Body of pancreas (tissue), 4 donors: ENCODE data around the gene SLCO3A1.

Experiments
- POLR2A ChIP-seq, 3 donors: fragments of 450-650 bp; IDR thresholded peaks; one replicate each; pipeline ENCODE4 v1.6.1; 2016; ENCODE audit warnings: antibody characterized with exemption in 3 of 3, mild to moderate bottlenecking in 2 of 3
- TF ChIP-seq, protein P1 (sequence below), 7 experiments: fragments of 450-650 bp in 4 of 7; fragments of 200-600 bp in 3 of 7; sonication (generic) in 3 of 7; IDR thresholded peaks; one replicate each; pipeline ENCODE4 v1.5.1; 2016 to 2019; ENCODE audit warnings: antibody characterized with exemption in 7 of 7

DNA sequence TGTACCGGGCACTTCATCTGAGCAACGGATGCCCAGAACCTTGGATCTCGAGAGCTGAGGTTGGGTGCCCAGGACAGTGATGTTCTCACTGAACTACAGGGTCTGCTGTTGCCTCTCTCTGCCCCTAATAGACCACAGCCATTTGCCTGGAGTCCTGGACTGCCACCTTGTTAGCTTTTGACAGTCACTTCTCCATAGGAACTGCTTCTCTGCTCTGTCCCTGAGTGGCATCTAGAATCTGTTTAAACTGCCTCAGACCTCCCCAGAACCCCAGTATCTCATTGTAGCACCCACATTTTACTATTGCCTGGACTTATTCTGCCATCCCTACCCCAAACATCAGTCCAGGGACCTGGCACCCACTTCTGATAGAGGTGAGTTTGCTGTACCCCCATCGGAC is 194.4 kb downstream of the SLCO3A1 start:
- TF ChIP-seq, protein P1, sequence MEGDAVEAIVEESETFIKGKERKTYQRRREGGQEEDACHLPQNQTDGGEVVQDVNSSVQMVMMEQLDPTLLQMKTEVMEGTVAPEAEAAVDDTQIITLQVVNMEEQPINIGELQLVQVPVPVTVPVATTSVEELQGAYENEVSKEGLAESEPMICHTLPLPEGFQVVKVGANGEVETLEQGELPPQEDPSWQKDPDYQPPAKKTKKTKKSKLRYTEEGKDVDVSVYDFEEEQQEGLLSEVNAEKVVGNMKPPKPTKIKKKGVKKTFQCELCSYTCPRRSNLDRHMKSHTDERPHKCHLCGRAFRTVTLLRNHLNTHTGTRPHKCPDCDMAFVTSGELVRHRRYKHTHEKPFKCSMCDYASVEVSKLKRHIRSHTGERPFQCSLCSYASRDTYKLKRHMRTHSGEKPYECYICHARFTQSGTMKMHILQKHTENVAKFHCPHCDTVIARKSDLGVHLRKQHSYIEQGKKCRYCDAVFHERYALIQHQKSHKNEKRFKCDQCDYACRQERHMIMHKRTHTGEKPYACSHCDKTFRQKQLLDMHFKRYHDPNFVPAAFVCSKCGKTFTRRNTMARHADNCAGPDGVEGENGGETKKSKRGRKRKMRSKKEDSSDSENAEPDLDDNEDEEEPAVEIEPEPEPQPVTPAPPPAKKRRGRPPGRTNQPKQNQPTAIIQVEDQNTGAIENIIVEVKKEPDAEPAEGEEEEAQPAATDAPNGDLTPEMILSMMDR (IDR thresholded peaks at IDR 0.05): no peak
- no peak for TF ChIP-seq POLR2A (IDR thresholded peaks at IDR 0.05)
